ENCODE results near the gene SOWAHA.

SOWAHA gene

DNA sequence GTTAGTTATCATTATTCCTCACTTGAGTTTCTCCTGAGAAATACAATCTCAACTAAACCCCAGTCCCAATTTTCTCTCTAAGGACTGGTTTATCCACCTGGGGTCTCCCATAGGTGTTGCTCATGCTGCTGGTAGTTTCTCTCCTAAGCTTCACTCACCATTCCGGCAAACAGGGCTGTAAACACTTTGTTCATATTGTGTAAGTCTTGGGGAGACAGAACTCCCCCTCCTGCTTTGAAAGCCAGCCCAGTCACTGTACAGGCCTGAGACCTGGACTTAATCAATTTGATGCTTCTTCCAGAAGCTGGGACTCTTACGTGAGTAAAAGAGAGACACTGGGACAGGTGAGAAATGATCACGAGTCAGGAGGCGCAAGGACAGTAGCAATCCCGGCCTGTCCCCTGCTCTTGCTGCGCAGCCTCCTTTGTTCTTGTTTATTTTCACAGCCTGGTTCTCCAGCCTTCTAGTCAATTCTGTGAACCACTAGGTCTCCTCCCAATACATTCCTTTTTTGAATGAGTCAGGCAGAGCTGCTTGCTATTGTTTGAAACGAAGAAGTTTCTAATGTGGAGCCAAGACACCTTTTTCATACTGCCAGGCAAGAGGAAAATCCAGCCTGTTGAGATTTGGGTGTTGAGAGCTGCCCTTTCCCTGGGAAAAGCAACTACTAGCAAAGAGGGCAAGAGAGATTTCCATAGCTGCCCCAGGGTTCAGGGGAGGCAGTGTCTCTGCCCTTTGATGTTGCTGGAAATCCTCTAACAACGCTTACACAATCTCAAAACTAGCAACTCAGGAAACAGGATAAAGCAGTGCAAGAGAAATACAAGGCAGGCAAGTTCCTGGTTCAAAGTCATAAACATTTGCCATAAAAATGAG lies 26.6 kb downstream of the SOWAHA start:
- TF ChIP-seq REST (IDR thresholded peaks at IDR 0.05; ENCODE audit: insufficient read depth in 1 of 2, low read depth in 2 of 2, low read length in 2 of 2): no peak
- TF ChIP-seq FOXP2 (optimal IDR thresholded peaks at IDR 0.05; ENCODE audit: borderline replicate concordance, extremely low read depth, extremely low read length, insufficient read depth): no peak
- no peak for TF ChIP-seq SIN3A (IDR thresholded peaks at IDR 0.05; ENCODE audit: borderline replicate concordance, insufficient read depth, low read length)
- no peak for TF ChIP-seq TAF1 (IDR thresholded peaks at IDR 0.05; ENCODE audit: borderline replicate concordance, insufficient read depth, low read length)
- no peak for TF ChIP-seq POLR2AphosphoS5 (IDR thresholded peaks at IDR 0.05; ENCODE audit: low read depth, low read length)

- TF ChIP-seq TAF1 (IDR thresholded peaks at IDR 0.05; ENCODE audit: borderline replicate concordance, insufficient read depth, low read length): no peak
- TF ChIP-seq POLR2AphosphoS5 (IDR thresholded peaks at IDR 0.05; ENCODE audit: low read depth, low read length): no peak
- no peak for TF ChIP-seq REST (IDR thresholded peaks at IDR 0.05; ENCODE audit: insufficient read depth in 1 of 2, low read depth in 2 of 2, low read length in 2 of 2)
- TF ChIP-seq SIN3A (IDR thresholded peaks at IDR 0.05; ENCODE audit: borderline replicate concordance, insufficient read depth, low read length): no peak
- TF ChIP-seq FOXP2 (optimal IDR thresholded peaks at IDR 0.05; ENCODE audit: borderline replicate concordance, extremely low read depth, extremely low read length, insufficient read depth): no peak
Observed at GRCh38 chr5:132840313-132840712, 27.2 kb downstream of the SOWAHA start.

GRCh38 chr5:132840896-132841295 lies 27.8 kb downstream of the SOWAHA start:
- TF ChIP-seq TAF1 (IDR thresholded peaks at IDR 0.05; ENCODE audit: borderline replicate concordance, insufficient read depth, low read length): no peak

DNA sequence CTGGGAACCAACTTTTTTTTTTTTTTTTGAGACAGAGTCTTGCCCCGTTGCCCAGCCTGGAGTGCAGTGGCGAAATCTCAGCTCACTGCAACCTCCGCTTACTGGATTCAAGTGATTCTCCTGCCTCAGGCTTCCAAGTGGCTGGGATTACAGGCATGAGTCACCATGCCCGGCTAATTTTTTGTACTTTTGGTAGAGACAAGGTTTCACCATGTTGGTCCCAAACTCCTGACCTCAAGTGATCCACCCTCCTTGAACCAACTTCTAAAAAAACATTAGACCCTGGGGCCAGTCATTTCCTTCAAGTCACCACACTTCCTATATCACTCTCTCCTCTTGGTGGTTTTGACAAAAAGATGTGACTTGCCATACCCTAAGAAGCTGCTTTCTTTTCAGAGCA lies 28.2 kb downstream of the SOWAHA start:
- TF ChIP-seq REST (IDR thresholded peaks at IDR 0.05; ENCODE audit: insufficient read depth in 1 of 2, low read depth in 2 of 2, low read length in 2 of 2) (no peak), SIN3A (IDR thresholded peaks at IDR 0.05; ENCODE audit: borderline replicate concordance, insufficient read depth, low read length) (no peak), FOXP2 (optimal IDR thresholded peaks at IDR 0.05; ENCODE audit: borderline replicate concordance, extremely low read depth, extremely low read length, insufficient read depth) (no peak), TAF1 (IDR thresholded peaks at IDR 0.05; ENCODE audit: borderline replicate concordance, insufficient read depth, low read length) (no peak), POLR2AphosphoS5 (IDR thresholded peaks at IDR 0.05; ENCODE audit: low read depth, low read length) (no peak)

- TF ChIP-seq SIN3A (IDR thresholded peaks at IDR 0.05; ENCODE audit: borderline replicate concordance, insufficient read depth, low read length): no peak
- no peak for TF ChIP-seq REST (IDR thresholded peaks at IDR 0.05; ENCODE audit: insufficient read depth in 1 of 2, low read depth in 2 of 2, low read length in 2 of 2)
- TF ChIP-seq TAF1 (IDR thresholded peaks at IDR 0.05; ENCODE audit: borderline replicate concordance, insufficient read depth, low read length): no peak
- no peak for TF ChIP-seq POLR2AphosphoS5 (IDR thresholded peaks at IDR 0.05; ENCODE audit: low read depth, low read length)
- TF ChIP-seq FOXP2 (optimal IDR thresholded peaks at IDR 0.05; ENCODE audit: borderline replicate concordance, extremely low read depth, extremely low read length, insufficient read depth): no peak
Observed at GRCh38 chr5:132848270-132848669, 35.2 kb downstream of the SOWAHA start.
